Measurements from ENCODE around the gene CEACAM21. TPM values are rescaled to one million over a fixed set of nuclear protein-coding genes. Genes with fewer than 3 reads are reported as not detected.
A peak's percentile ranks its signal among the peaks of the same experiment; 100 is the strongest.

Gene CEACAM21
- total RNA-seq, 6 donors from 2014 or later = 2.3 to 22.4 (median 16.3) TPM

- Histone ChIP-seq H3K9me3 (no peaks in the 10 kb centered on the region), H3K27ac (no peak overlapping the region), H3K27me3 (peaks cover 0 to 9% (median 6%) of the 10 kb centered on the region in 4 donors), H3K36me3 (no peaks in the 10 kb centered on the region), H3K4me3 (no peak overlapping the region), H3K4me1 (peaks cover 7 to 14% (median 9%) of the 10 kb centered on the region in 4 donors)
- WGBS, 2 donors = 71 to 78% methylated on average over 7 to 11 of the region's 11 CpGs
- peak in 1 of 2 donors; percentile 27 for DNase-seq
- TF ChIP-seq EP300 (IDR thresholded peaks at IDR 0.05) (no peak), POLR2AphosphoS5 (IDR thresholded peaks at IDR 0.05) (no peak), POLR2A (IDR thresholded peaks at IDR 0.05) (no peak), CTCF (IDR thresholded peaks at IDR 0.05) (no peak)
- no peak for ATAC-seq (ENCODE audit: low FRiP score in 2 of 2)
Observed at GRCh38 chr19:41569481-41570150, 6.3 kb upstream of the CEACAM21 start.

DNA sequence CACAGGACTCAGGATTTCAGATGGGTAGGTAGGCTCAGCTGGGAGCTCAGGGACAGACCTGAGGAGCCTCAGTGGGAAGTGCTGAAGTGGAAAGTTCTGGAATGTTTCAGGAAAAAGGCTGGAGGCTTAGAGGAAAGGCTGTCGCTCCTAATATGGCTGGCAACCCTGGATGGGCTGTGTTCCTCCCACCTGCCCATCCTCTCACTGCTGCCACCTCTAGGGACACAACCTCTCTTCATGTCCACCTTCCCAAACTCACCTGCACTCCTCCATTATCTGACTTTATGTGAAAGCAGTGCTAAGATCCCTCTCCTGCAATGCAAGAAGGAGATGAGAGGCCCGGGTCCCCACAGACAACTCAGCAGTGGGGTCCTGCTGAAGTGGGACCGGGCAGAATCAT, 5.8 kb upstream of the CEACAM21 start:
- H3K4me1 ChIP-seq = peaks cover 2 to 9% (median 4%) of the 10 kb centered on the region in 4 donors
- H3K36me3 ChIP-seq = no peaks in the 10 kb centered on the region
- ATAC-seq (ENCODE audit: low FRiP score in 2 of 2) (peak in 1 of 2 donors; percentile 43), DNase-seq (no peak)
- WGBS, 2 donors = 39 to 71% methylated on average over 3 of the region's 3 CpGs
- H3K27ac ChIP-seq = no peak overlapping the region
- no peaks in the 10 kb centered on the region for H3K9me3 ChIP-seq
- H3K4me3 ChIP-seq = no peak overlapping the region
- peaks cover 0 to 3% (median under 1%) of the 10 kb centered on the region in 4 donors for H3K27me3 ChIP-seq
- TF ChIP-seq CTCF (IDR thresholded peaks at IDR 0.05) = no peak
- no peak for TF ChIP-seq EP300 (IDR thresholded peaks at IDR 0.05)
- no peak for TF ChIP-seq POLR2AphosphoS5 (IDR thresholded peaks at IDR 0.05)
- no peak for TF ChIP-seq POLR2A (IDR thresholded peaks at IDR 0.05)

- no peaks in the 10 kb centered on the region for H3K27me3 ChIP-seq
- peak; percentile 84 to 92 (median 87) for TF ChIP-seq CTCF (IDR thresholded peaks at IDR 0.05)
- TF ChIP-seq EP300 (IDR thresholded peaks at IDR 0.05) = no peak
- no peak for TF ChIP-seq POLR2AphosphoS5 (IDR thresholded peaks at IDR 0.05)
- peak; percentile 90 to 94 for ATAC-seq (ENCODE audit: low FRiP score in 2 of 2)
Observed at GRCh38 chr19:41570639-41571112, 5.3 kb upstream of the CEACAM21 start.

GRCh38 chr19:41577144-41577830, 1.3 kb downstream of the CEACAM21 start:
- Histone ChIP-seq H3K27ac (peak overlapping the region in 3 of 4 donors; percentile 7 to 88 (median 81)), H3K36me3 (peaks cover 0 to 7% (median 2%) of the 10 kb centered on the region in 4 donors), H3K27me3 (no peaks in the 10 kb centered on the region), H3K9me3 (peaks cover 0 to 16% (median 12%) of the 10 kb centered on the region in 4 donors), H3K4me3 (peak overlapping the region in 1 of 4 donors; percentile 38), H3K4me1 (peaks cover 9 to 15% (median 11%) of the 10 kb centered on the region in 4 donors)
- DNase-seq (no peak), ATAC-seq (ENCODE audit: low FRiP score in 2 of 2) (no peak)
- WGBS, 2 donors = 81 to 92% methylated on average over 19 of the region's 19 CpGs
- TF ChIP-seq CTCF (IDR thresholded peaks at IDR 0.05) (no peak), EP300 (IDR thresholded peaks at IDR 0.05) (no peak), POLR2AphosphoS5 (IDR thresholded peaks at IDR 0.05) (no peak), POLR2A (IDR thresholded peaks at IDR 0.05) (no peak)

More at GRCh38 chr19:41570639-41571112, 5.3 kb upstream of the CEACAM21 start:
- 0 to 5% methylated on average over 7 of the region's 7 CpGs for WGBS, 2 donors
- Histone ChIP-seq H3K9me3 (no peaks in the 10 kb centered on the region), H3K4me3 (no peak overlapping the region), H3K27ac (no peak overlapping the region), H3K36me3 (no peaks in the 10 kb centered on the region), H3K4me1 (peaks cover 3 to 13% (median 8%) of the 10 kb centered on the region in 4 donors)
- DNase-seq = peak in 1 of 2 donors; percentile 82
